Stomach smooth muscle (tissue), 2 donors: ENCODE data around the gene RIMBP2.

Experiments used
- H3K27ac ChIP-seq: one replicate; pipeline ENCODE4 v1.7.0; 2013; ENCODE audit warnings: mild to moderate bottlenecking, low read length, inconsistent platforms
- H3K27me3 ChIP-seq, 2 donors: one replicate each; pipeline ENCODE4 v1.7.0; 2013; ENCODE audit warnings: low read length in 2 of 2; ENCODE audit not compliant: insufficient read depth in 2 of 2, control insufficient read depth in 1 of 2
- H3K36me3 ChIP-seq, 2 donors: one replicate each; pipeline ENCODE4 v1.7.0; 2013; ENCODE audit warnings: low read length in 2 of 2; ENCODE audit not compliant: control insufficient read depth in 2 of 2, insufficient read depth in 2 of 2
- H3K4me1 ChIP-seq: one replicate; pipeline ENCODE4 v1.7.0; 2013; ENCODE audit warnings: low read length; ENCODE audit not compliant: control insufficient read depth, insufficient read depth
- H3K4me3 ChIP-seq, 2 donors: one replicate each; pipeline ENCODE4 v1.7.0; 2013; ENCODE audit warnings: low read length in 2 of 2
- H3K9ac ChIP-seq, 2 donors: one replicate each; pipeline ENCODE4 v1.7.0; 2013; ENCODE audit warnings: low read length in 2 of 2, mild to moderate bottlenecking in 1 of 2
- H3K9me3 ChIP-seq, 2 donors: one replicate each; pipeline ENCODE4 v1.7.0; 2013; ENCODE audit warnings: low read length in 2 of 2; ENCODE audit not compliant: control insufficient read depth in 2 of 2
- donor health status: healthy.
- donor health status: Pancreatic carcinoma.

The RIMBP2 gene

DNA sequence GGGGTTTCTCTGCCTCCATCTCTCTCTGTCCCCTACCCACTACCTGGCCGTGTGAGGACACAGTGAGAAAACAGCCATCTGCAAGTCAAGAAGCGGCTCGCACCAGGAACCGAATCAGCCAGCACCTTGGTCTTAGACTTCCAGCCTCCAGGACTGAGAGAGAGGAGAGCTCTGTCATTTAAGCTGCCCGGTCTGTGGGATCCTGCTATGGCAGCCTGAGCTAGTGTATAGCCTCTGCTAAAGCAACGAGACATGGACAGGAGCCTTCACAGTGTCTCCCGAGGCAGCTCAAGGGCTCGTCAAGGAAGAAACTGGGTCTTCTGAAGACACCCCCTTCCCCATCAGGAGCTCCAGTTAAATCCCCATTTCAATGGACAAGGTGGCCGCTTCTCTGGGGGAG lies 192.9 kb downstream of the RIMBP2 start:
- Histone ChIP-seq H3K4me3 (no peak overlapping the region), H3K27me3 (no peaks in the 10 kb centered on the region), H3K9me3 (peaks cover 8 to 12% of the 10 kb centered on the region in 2 donors), H3K9ac (no peak overlapping the region), H3K27ac (no peak overlapping the region), H3K4me1 (no peaks in the 10 kb centered on the region), H3K36me3 (no peaks in the 10 kb centered on the region)

DNA sequence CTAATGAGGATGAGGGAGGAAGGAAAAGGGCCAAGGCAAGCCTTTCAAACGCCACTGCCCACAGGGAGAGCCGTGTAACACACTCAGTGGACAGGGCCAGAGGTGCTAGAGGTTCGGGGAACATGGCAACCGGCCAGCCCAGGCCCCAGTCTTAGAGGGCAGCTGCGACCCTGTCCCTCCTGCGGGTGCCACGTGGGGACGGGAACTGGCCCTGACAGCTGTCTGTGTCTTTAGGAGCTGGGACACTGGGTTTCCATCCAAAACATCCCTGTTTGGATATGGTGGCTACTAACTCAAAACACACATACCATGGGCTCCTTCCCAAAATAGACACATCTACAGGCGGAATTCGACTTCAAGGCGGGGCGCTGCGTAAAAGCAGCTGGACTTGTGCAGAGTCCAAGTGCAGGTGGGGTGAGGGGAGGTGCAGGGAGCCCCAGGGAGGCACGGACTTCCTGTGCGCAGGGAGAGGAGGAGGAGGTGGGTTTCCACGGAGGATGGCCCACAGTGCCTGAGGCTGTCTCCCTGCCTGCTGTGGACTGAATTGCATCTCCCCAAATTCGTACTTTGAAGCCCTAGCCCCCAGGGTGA lies 193.8 kb downstream of the RIMBP2 start:
- H3K27ac ChIP-seq = no peak overlapping the region
- H3K9me3 ChIP-seq = peaks cover 8 to 13% of the 10 kb centered on the region in 2 donors
- no peaks in the 10 kb centered on the region for H3K4me1 ChIP-seq
- no peak overlapping the region for H3K9ac ChIP-seq
- H3K36me3 ChIP-seq = no peaks in the 10 kb centered on the region
- no peaks in the 10 kb centered on the region for H3K27me3 ChIP-seq
- no peak overlapping the region for H3K4me3 ChIP-seq

DNA sequence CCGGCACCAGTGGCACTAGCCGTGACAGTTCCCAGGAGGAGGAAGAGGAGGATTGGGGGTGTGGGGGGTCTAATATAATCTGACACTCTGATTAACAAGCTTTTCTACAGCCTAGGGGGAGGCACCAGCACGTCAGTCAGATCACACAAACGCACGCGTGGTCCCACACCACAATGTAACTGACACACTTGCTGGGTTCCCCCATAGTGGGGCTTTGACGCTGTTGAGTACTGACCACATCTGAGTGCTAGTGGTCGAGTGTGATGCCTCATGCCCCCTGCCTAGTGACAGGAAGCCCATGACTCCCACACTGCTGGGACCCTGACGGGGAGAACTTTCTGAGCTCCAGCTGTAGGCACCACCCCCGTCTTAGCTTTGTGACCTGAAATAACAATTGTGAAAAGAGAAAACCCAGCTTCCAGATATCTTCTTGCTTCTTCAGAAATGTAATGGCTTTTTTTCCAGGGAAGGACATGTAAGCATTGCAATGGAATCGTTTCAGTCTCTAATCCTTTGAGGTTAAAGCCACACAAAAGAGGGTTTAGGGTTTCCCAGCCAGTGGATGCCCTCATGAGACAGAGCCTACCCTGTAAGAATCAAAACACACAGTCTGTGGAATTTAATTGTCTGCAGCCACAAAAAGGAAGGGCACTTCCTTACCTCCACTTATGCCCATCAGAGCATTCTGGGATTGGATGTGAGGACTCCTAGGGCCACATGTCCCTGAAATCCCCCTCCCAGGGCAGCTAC lies 194.5 kb downstream of the RIMBP2 start:
- Histone ChIP-seq H3K9me3 (peaks cover 8 to 17% of the 10 kb centered on the region in 2 donors), H3K27ac (no peak overlapping the region), H3K36me3 (no peaks in the 10 kb centered on the region), H3K27me3 (no peaks in the 10 kb centered on the region), H3K4me1 (no peaks in the 10 kb centered on the region), H3K9ac (no peak overlapping the region), H3K4me3 (no peak overlapping the region)

DNA sequence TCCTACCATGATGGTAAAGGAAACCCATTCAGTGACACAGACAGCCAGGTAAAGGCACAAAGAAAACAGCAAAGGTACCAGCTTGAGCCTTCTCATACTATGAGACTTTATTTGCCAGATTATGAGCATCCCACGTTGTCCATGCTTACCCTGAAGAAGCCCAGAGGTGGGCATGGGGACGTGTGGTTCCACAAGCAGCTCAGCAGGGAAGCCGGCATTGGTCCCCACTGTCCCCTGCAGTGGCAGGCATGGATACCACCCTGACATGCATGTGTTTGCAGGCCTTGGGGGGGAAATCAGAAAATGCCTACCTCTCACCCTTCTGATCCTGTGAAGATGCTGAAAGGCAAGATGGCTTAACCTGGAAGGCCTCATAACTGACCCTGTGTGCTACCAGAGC lies 195.3 kb downstream of the RIMBP2 start:
- Histone ChIP-seq H3K4me3 (no peak overlapping the region), H3K27ac (no peak overlapping the region), H3K4me1 (no peaks in the 10 kb centered on the region), H3K9ac (no peak overlapping the region), H3K36me3 (no peaks in the 10 kb centered on the region), H3K27me3 (no peaks in the 10 kb centered on the region), H3K9me3 (peaks cover 8 to 18% of the 10 kb centered on the region in 2 donors)

DNA sequence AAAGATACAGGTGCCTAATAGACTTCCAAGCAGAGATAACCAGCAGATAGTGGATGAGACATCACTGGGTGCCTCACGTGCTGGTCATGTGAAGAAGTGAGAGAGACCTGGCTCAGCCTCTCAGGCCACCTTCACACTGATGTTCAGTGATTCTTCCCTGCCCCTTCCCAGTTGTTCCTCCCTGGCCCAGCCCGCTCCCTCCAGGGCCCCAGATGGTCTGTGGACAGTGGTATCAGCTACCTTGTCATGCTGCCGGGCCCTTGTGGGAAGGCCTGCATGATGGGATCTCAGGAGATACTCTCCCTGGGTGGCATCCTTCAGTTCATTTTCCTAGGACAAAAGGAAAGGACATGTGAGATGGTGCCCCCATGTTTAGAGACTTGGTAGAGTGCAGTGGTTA lies 198.5 kb downstream of the RIMBP2 start:
- Histone ChIP-seq H3K27me3 (peaks cover 0 to 2% of the 10 kb centered on the region in 2 donors), H3K9me3 (peaks cover 11 to 21% of the 10 kb centered on the region in 2 donors), H3K4me1 (no peaks in the 10 kb centered on the region), H3K27ac (no peak overlapping the region), H3K4me3 (no peak overlapping the region), H3K36me3 (no peaks in the 10 kb centered on the region), H3K9ac (no peak overlapping the region)

DNA sequence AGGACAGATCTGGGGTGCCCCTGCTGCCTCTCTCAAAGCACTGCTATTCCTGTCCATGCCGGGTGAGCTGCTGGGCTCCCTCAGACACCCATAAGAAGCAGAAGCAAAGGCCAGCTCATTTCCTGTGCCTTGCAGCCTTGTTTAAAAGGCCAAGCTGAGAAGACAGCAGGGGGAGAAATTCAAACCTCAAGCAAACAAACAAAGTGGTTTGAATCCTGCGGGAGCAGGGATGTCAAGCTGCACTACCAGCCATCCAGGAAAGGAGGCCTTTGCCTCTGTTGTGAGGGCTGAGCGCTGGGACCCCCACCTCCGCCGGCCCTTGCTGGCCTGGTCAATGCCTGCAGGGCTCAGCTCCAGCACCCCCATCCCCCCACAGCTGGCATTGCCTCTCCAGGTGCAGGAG lies 201.9 kb downstream of the RIMBP2 start:
- no peaks in the 10 kb centered on the region for H3K36me3 ChIP-seq
- no peak overlapping the region for H3K9ac ChIP-seq
- H3K4me1 ChIP-seq = no peaks in the 10 kb centered on the region
- H3K27ac ChIP-seq = no peak overlapping the region
- H3K9me3 ChIP-seq = peaks cover 9 to 15% of the 10 kb centered on the region in 2 donors
- H3K4me3 ChIP-seq = no peak overlapping the region
- peaks cover 0 to 3% of the 10 kb centered on the region in 2 donors for H3K27me3 ChIP-seq

DNA sequence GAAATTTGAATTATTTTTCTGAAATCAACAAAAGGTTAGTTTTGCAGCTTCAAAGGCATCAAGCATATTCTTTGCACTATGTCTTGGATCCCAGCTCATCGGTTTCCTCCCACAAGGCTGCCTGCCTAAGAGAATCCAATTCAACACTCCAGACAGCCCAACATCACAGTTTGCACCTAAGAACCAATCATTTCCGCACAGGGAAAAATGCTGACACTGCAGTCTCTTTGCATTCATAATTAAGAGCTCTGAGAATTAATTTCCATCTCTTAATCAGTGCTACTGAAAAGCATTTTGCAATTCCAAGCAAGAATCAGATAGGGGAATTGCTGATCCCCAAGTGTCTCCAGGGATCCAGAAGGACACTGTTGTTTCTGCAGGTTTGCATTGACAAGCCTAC lies 202.5 kb downstream of the RIMBP2 start:
- Histone ChIP-seq H3K27ac (no peak overlapping the region), H3K36me3 (no peaks in the 10 kb centered on the region), H3K9ac (no peak overlapping the region), H3K4me3 (no peak overlapping the region), H3K4me1 (no peaks in the 10 kb centered on the region), H3K9me3 (peaks cover 3 to 12% of the 10 kb centered on the region in 2 donors), H3K27me3 (peaks cover 0 to 6% of the 10 kb centered on the region in 2 donors)

DNA sequence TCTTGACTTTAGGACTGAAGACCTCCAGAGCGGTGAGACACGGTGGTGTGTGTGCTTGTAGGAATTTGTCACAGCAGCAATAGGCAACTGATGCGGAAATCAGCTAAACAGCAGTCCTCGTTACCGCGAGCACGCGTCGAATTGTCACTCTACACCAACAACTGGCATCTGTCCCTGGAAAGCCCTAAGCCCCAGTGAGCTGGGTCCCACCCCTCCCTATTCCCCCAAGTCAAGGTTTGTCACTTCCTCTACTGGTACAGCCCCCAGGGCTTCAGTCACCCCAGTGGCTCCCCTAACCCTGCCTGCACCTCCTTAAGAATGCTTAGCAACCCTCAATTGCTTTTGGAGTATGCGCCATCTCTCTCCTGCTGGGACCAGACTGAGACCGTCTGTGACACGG lies 204.8 kb downstream of the RIMBP2 start:
- Histone ChIP-seq H3K4me1 (no peaks in the 10 kb centered on the region), H3K4me3 (no peak overlapping the region)

DNA sequence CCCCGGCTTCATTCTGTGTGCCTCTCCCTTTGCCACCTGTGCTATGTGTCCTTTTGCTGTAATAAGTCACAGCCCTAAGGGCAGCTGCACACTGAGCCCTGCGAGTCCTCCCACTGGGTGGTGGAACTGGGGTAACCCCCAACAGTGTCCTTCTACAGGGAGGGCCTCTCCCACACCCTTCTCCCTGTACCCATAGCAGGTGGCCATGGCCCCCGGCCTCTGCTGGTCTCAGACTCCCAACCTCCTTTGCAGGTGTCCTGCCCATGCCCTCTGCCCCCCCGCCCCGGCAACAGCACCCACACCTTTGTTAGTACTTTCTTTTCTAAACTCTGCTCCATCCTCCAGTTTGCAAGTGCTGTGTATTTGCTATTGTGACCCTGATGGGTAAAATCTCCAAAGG lies 206.6 kb downstream of the RIMBP2 start:
- no peak overlapping the region for H3K27ac ChIP-seq
- H3K4me3 ChIP-seq = no peak overlapping the region
- H3K27me3 ChIP-seq = peaks cover 0 to 8% of the 10 kb centered on the region in 2 donors
- no peaks in the 10 kb centered on the region for H3K36me3 ChIP-seq
- peaks cover 0 to 3% of the 10 kb centered on the region in 2 donors for H3K9me3 ChIP-seq
- no peaks in the 10 kb centered on the region for H3K4me1 ChIP-seq
- H3K9ac ChIP-seq = no peak overlapping the region

More for the DNA sequence above, 204.8 kb downstream of the RIMBP2 start:
- Histone ChIP-seq H3K9me3 (peaks cover 3 to 6% of the 10 kb centered on the region in 2 donors), H3K27me3 (peaks cover 0 to 6% of the 10 kb centered on the region in 2 donors), H3K27ac (no peak overlapping the region), H3K36me3 (no peaks in the 10 kb centered on the region), H3K9ac (no peak overlapping the region)

DNA sequence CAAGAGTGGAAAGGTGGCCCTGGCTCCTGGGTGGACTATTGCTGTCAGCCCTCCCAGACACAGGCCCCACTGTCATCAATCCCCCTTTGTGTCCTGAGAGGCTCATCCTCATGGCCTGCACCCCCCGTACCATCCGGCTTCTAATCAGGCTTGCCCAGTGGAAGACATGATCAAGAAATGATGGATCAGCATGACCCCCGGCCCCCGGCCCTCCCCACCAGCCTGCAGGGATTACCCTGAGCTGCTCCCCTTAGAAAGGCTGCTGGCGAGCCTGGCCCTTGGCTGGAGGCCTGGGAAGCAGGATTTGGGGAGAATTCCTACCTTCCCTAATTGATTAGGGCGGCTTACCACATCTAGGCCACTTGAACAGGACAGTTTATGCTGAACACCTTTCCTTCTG lies 207.3 kb downstream of the RIMBP2 start:
- H3K9ac ChIP-seq = no peak overlapping the region
- H3K4me1 ChIP-seq = no peaks in the 10 kb centered on the region
- peaks cover 0 to 3% of the 10 kb centered on the region in 2 donors for H3K9me3 ChIP-seq
- H3K27me3 ChIP-seq = peaks cover 0 to 8% of the 10 kb centered on the region in 2 donors
- no peak overlapping the region for H3K27ac ChIP-seq
- H3K36me3 ChIP-seq = no peaks in the 10 kb centered on the region
- H3K4me3 ChIP-seq = no peak overlapping the region

DNA sequence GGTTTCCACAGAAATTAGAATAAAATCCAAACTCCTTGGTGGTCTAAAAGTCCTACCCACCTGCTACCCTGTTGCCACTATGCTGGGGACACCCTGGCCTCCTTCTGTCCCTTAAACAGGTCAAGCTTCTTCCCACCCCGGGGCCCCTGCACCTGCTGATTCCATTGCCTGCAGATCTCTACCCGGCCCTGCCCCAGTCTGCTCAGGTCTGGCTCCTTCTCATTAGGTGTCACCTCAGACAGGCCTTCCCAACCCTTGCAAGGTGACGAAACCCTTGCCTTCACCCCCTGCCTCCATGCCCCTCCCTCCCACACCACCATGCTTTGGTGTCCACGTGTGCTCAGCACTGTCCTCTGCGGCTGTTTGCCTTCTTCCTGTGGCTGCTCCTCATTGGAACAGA lies 207.8 kb downstream of the RIMBP2 start:
- Histone ChIP-seq H3K36me3 (no peaks in the 10 kb centered on the region), H3K4me1 (no peaks in the 10 kb centered on the region), H3K27me3 (peaks cover 0 to 6% of the 10 kb centered on the region in 2 donors), H3K27ac (no peak overlapping the region), H3K4me3 (no peak overlapping the region), H3K9me3 (peaks cover 0 to 3% of the 10 kb centered on the region in 2 donors), H3K9ac (no peak overlapping the region)
